BE2C (cell line): ENCODE data around the gene AOX1.
"Not testable (repeated sequence)": the region's sequence is repeated elsewhere in the genome, so short reads cannot be mapped to it uniquely, and the experiment has no call there.

Experiments used
- DNase-seq: peaks from one replicate; pipeline ENCODE4 v3.0.0-alpha.2; 2020
- H3K27me3 ChIP-seq: fragments of 250-450 bp; sonication (Bioruptor Pico); 2 replicates; pipeline ENCODE4 v1.5.1; 2020; ENCODE audit warnings: mild to moderate bottlenecking
- H3K36me3 ChIP-seq: fragments of 250-450 bp; sonication (Bioruptor Pico); 2 replicates; pipeline ENCODE4 v1.5.1; 2020; ENCODE audit warnings: mild to moderate bottlenecking
- H3K4me1 ChIP-seq: fragments of 250-450 bp; sonication (Bioruptor Pico); 2 replicates; pipeline ENCODE4 v1.5.1; 2020
- H3K4me3 ChIP-seq: 2 replicates; pipeline ENCODE4 v1.5.1; 2011; ENCODE audit warnings: low read depth, low read length
- H3K9me3 ChIP-seq: fragments of 250-450 bp; sonication (Bioruptor Pico); 2 replicates; pipeline ENCODE4 v1.5.1; 2020
- CTCF ChIP-seq: IDR thresholded peaks from 2 replicates; pipeline ENCODE4 v1.5.1; 2012; ENCODE audit warnings: mild to moderate bottlenecking, low read depth, low read length

The AOX1 gene

GRCh38 chr2:200625958-200626363 is 40.1 kb downstream of the AOX1 start:
- TF ChIP-seq CTCF: no peak
- no peaks in the 10 kb centered on the region for H3K27me3 ChIP-seq
- no peak overlapping the region for H3K4me3 ChIP-seq
- no peaks in the 10 kb centered on the region for H3K36me3 ChIP-seq
- DNase-seq: no peak
- H3K4me1 ChIP-seq: no peaks in the 10 kb centered on the region
- H3K9me3 ChIP-seq: no peaks in the 10 kb centered on the region

- H3K36me3 ChIP-seq: no peaks in the 10 kb centered on the region
- no peaks in the 10 kb centered on the region for H3K9me3 ChIP-seq
- no peaks in the 10 kb centered on the region for H3K27me3 ChIP-seq
- no peak overlapping the region for H3K4me3 ChIP-seq
- H3K4me1 ChIP-seq: no peaks in the 10 kb centered on the region
- no peak for TF ChIP-seq CTCF
- no peak for DNase-seq
Measured at GRCh38 chr2:200627110-200627770, 41.4 kb downstream of the AOX1 start.

- not testable (repeated sequence) for H3K4me1 ChIP-seq, H3K36me3 ChIP-seq, DNase-seq, H3K27me3 ChIP-seq, H3K9me3 ChIP-seq, H3K4me3 ChIP-seq
Measured at GRCh38 chr2:200628461-200628860, 42.6 kb downstream of the AOX1 start.

- H3K9me3 ChIP-seq: no peaks in the 10 kb centered on the region
- H3K4me1 ChIP-seq: no peaks in the 10 kb centered on the region
- no peaks in the 10 kb centered on the region for H3K36me3 ChIP-seq
- TF ChIP-seq CTCF: no peak
- no peaks in the 10 kb centered on the region for H3K27me3 ChIP-seq
- no peak for DNase-seq
- no peak overlapping the region for H3K4me3 ChIP-seq
Measured at GRCh38 chr2:200631287-200631686, 45.5 kb downstream of the AOX1 start.

GRCh38 chr2:200634231-200634964 is 48.6 kb downstream of the AOX1 start:
- no peaks in the 10 kb centered on the region for H3K36me3 ChIP-seq
- no peak for TF ChIP-seq CTCF
- H3K4me3 ChIP-seq: no peak overlapping the region

GRCh38 chr2:200635251-200635650 is 49.4 kb downstream of the AOX1 start:
- no peak overlapping the region for H3K4me3 ChIP-seq
- no peaks in the 10 kb centered on the region for H3K27me3 ChIP-seq
- TF ChIP-seq CTCF: no peak
- H3K4me1 ChIP-seq: no peaks in the 10 kb centered on the region
- DNase-seq: no peak
- no peaks in the 10 kb centered on the region for H3K9me3 ChIP-seq
- H3K36me3 ChIP-seq: no peaks in the 10 kb centered on the region

More at GRCh38 chr2:200634231-200634964, 48.6 kb downstream of the AOX1 start:
- no peak for DNase-seq
- Histone ChIP-seq H3K9me3 (no peaks in the 10 kb centered on the region), H3K4me1 (no peaks in the 10 kb centered on the region), H3K27me3 (no peaks in the 10 kb centered on the region)
